ENCODE measurements around the gene ATXN7L1.

DNA sequence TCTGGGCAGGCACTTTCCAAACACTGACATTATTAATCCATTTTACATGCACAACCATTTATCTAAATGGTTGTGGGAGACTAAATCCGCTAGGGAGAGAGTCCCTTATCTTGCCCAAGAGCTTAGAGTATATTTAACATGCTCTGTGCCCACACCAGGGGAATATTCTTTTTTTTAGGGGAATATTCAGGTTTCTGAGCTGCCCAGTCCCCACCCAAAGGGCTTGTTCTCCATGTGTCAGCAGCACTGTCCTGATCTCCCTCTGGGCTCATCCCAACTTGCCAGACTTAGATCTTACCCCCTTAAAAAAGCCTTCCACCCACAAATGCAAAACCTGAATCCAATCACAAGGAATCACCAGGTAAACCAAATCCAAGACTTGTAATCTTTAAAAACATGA lies 132.1 kb downstream of the ATXN7L1 start:
- no peak for TF ChIP-seq POLR2AphosphoS5 (IDR thresholded peaks at IDR 0.05; ENCODE audit: low read depth, low read length)
- TF ChIP-seq, protein P1, sequence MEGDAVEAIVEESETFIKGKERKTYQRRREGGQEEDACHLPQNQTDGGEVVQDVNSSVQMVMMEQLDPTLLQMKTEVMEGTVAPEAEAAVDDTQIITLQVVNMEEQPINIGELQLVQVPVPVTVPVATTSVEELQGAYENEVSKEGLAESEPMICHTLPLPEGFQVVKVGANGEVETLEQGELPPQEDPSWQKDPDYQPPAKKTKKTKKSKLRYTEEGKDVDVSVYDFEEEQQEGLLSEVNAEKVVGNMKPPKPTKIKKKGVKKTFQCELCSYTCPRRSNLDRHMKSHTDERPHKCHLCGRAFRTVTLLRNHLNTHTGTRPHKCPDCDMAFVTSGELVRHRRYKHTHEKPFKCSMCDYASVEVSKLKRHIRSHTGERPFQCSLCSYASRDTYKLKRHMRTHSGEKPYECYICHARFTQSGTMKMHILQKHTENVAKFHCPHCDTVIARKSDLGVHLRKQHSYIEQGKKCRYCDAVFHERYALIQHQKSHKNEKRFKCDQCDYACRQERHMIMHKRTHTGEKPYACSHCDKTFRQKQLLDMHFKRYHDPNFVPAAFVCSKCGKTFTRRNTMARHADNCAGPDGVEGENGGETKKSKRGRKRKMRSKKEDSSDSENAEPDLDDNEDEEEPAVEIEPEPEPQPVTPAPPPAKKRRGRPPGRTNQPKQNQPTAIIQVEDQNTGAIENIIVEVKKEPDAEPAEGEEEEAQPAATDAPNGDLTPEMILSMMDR (IDR thresholded peaks at IDR 0.05): no peak
- TF ChIP-seq FOSL2 (IDR thresholded peaks at IDR 0.05; ENCODE audit: borderline replicate concordance, low read depth): no peak
- no peak for TF ChIP-seq TAF1 (IDR thresholded peaks at IDR 0.05; ENCODE audit: borderline replicate concordance, low read depth, low read length)
- TF ChIP-seq, protein P2, sequence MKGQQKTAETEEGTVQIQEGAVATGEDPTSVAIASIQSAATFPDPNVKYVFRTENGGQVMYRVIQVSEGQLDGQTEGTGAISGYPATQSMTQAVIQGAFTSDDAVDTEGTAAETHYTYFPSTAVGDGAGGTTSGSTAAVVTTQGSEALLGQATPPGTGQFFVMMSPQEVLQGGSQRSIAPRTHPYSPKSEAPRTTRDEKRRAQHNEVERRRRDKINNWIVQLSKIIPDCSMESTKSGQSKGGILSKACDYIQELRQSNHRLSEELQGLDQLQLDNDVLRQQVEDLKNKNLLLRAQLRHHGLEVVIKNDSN (IDR thresholded peaks at IDR 0.05; ENCODE audit: borderline replicate concordance, low read depth): no peak
- no peak for TF ChIP-seq SMC3 (IDR thresholded peaks at IDR 0.05; ENCODE audit: low read depth, low read length)

All from SK-N-SH (cell line).